GM12891 (cell line): ENCODE measurements around the gene LMO1.

ENCODE experiments used
- POLR2A ChIP-seq: IDR thresholded peaks from 2 replicates; pipeline ENCODE4 v1.6.1; 2011; ENCODE audit warnings: low read depth, low read length, control low read depth
- POLR2AphosphoS5 ChIP-seq: IDR thresholded peaks from 2 replicates; pipeline ENCODE4 v1.6.1; 2011; ENCODE audit warnings: low read depth, low read length, control low read depth
- TAF1 ChIP-seq: IDR thresholded peaks from 2 replicates; pipeline ENCODE4 v1.6.1; 2011; ENCODE audit warnings: low read depth, low read length, control low read depth

GRCh38 chr11:8286886-8287285 is 23.2 kb upstream of the LMO1 start:
- TF ChIP-seq POLR2AphosphoS5 (no peak), POLR2A (no peak), TAF1 (no peak)
